GM12878 (cell line): ENCODE results near the gene ADAM15. TPM values are rescaled to one million over a fixed set of nuclear protein-coding genes. Genes with fewer than 3 reads are reported as not detected.

Experiments
- ASH2L ChIP-seq: fragments of 300-600, 200-600 bp; sonication (generic); IDR thresholded peaks from 2 replicates; pipeline ENCODE4 v1.6.1; 2017; ENCODE audit warnings: low read depth, mild to moderate bottlenecking, borderline replicate concordance
- CHD2 ChIP-seq: IDR thresholded peaks from 2 replicates; pipeline ENCODE4 v1.6.1; 2011; ENCODE audit warnings: low read depth, low read length, improper control_type of control experiment, borderline replicate concordance
- GATAD2B ChIP-seq: fragments of 450-650 bp; conservative IDR thresholded peaks from 2 replicates; pipeline ENCODE4 v1.6.1; 2017; ENCODE audit warnings: low read depth, mild to moderate bottlenecking, moderate library complexity
- HSF1 ChIP-seq: fragments of 150-350 bp; IDR thresholded peaks from 2 replicates; pipeline ENCODE4 v1.6.1; 2014; ENCODE audit warnings: mild to moderate bottlenecking, low read depth, low read length
- IRF4 ChIP-seq: IDR thresholded peaks from 2 replicates; pipeline ENCODE4 v1.6.1; 2011; ENCODE audit warnings: low read depth, low read length
- KDM1A ChIP-seq: fragments of 200-600 bp; sonication (generic); IDR thresholded peaks from 2 replicates; pipeline ENCODE4 v1.6.1; 2016; ENCODE audit warnings: borderline replicate concordance
- MAX ChIP-seq: IDR thresholded peaks from 2 replicates; pipeline ENCODE4 v1.6.1; 2012; ENCODE audit warnings: low read depth, low read length, improper control_type of control experiment
- NFIC ChIP-seq: IDR thresholded peaks from 2 replicates; pipeline ENCODE4 v1.6.1; 2012; ENCODE audit warnings: low read depth, mild to moderate bottlenecking, inconsistent platforms, low read length, moderate library complexity
- NFYB ChIP-seq: IDR thresholded peaks from 2 replicates; pipeline ENCODE4 v1.6.1; 2011; ENCODE audit warnings: low read depth, mild to moderate bottlenecking, low read length, improper control_type of control experiment, moderate library complexity; ENCODE audit not compliant: insufficient read depth
- NKRF ChIP-seq: fragments of 450-650 bp; conservative IDR thresholded peaks from 2 replicates; pipeline ENCODE4 v1.6.1; 2017; ENCODE audit warnings: mild to moderate bottlenecking, moderate library complexity
- NR2C1 ChIP-seq: fragments of 450-650 bp; IDR thresholded peaks from 2 replicates; pipeline ENCODE4 v1.6.1; 2017; ENCODE audit warnings: antibody characterized with exemption, mild to moderate bottlenecking, moderate library complexity
- NR2F1 ChIP-seq: fragments of 450-650 bp; conservative IDR thresholded peaks from 2 replicates; pipeline ENCODE4 v1.6.1; 2017; ENCODE audit warnings: mild to moderate bottlenecking
- RFX5 ChIP-seq: IDR thresholded peaks from 2 replicates; pipeline ENCODE4 v1.6.1; 2011; ENCODE audit warnings: low read depth, low read length, improper control_type of control experiment
- SMAD1 ChIP-seq: fragments of 450-650 bp; IDR thresholded peaks from 2 replicates; pipeline ENCODE4 v1.6.1; 2018; ENCODE audit warnings: mild to moderate bottlenecking, low read depth; ENCODE audit not compliant: partially characterized antibody
- SMAD5 ChIP-seq: IDR thresholded peaks from 2 replicates; pipeline ENCODE4 v1.6.1; 2016; ENCODE audit warnings: antibody characterized with exemption, low read depth
- SP1 ChIP-seq: IDR thresholded peaks from one replicate; pipeline ENCODE4 v1.6.1; 2011; ENCODE audit warnings: low read depth, low read length
- TAF1 ChIP-seq: IDR thresholded peaks from 2 replicates; pipeline ENCODE4 v1.6.1; 2011; ENCODE audit warnings: mild to moderate bottlenecking, low read depth, low read length, borderline replicate concordance
- ZNF217 ChIP-seq: fragments of 450-650 bp; IDR thresholded peaks from 2 replicates; pipeline ENCODE4 v1.6.1; 2017; ENCODE audit warnings: antibody characterized with exemption, mild to moderate bottlenecking
- polyA plus RNA-seq, 11 experiments: library from polyadenylated mRNA; depleted of rRNA in 4 of 11; unstranded in 6 of 11; stranded (reverse) in 5 of 11; fragments of >200 nt; fragmentation: Nextera tagmentation in 4 of 11; fragmentation: Illumina TruSeq in 1 of 11; extraction: Ambion mirVana in 4 of 11; extraction: Trizol in 1 of 11; gene quantifications; 1 replicate in 1 of 11; 2 replicates in 10 of 11; pipeline versions ENCODE4 v1.2.1 to v1.2.3, GENCODE V29; 2011 to 2016; ENCODE audit warnings: inconsistent platforms in 2 of 11, missing spikeins in 2 of 11, low read depth in 1 of 11
- total RNA-seq, 4 experiments: library from RNA; depleted of rRNA in 3 of 4; stranded (reverse); fragments of >200 nt in 3 of 4; fragmentation: Illumina TruSeq in 1 of 4; extraction: Trizol in 1 of 4; gene quantifications; 2 replicates each; pipeline versions ENCODE4 v1.2.1 to v1.2.3, GENCODE V29; 2013 to 2021
- TF ChIP-seq, protein P1 (sequence below): fragments of 150-350 bp; IDR thresholded peaks from 2 replicates; pipeline ENCODE4 v1.6.1; 2016; ENCODE audit warnings: low read depth, low read length
- TF ChIP-seq, protein P2 (sequence below): fragments of 450-650 bp; formaldehyde crosslinking; IDR thresholded peaks from 2 replicates; pipeline ENCODE4 v1.5.0; 2022; ENCODE audit warnings: mild to moderate bottlenecking, missing genetic modification characterization

The ADAM15 gene
- total and polyA plus RNA-seq, 10 of the 15 experiments (the other 5 are each of a cell fraction or from before 2014, with no cell fraction given), result 0.29 to 38.8 (median 14.7) TPM

DNA sequence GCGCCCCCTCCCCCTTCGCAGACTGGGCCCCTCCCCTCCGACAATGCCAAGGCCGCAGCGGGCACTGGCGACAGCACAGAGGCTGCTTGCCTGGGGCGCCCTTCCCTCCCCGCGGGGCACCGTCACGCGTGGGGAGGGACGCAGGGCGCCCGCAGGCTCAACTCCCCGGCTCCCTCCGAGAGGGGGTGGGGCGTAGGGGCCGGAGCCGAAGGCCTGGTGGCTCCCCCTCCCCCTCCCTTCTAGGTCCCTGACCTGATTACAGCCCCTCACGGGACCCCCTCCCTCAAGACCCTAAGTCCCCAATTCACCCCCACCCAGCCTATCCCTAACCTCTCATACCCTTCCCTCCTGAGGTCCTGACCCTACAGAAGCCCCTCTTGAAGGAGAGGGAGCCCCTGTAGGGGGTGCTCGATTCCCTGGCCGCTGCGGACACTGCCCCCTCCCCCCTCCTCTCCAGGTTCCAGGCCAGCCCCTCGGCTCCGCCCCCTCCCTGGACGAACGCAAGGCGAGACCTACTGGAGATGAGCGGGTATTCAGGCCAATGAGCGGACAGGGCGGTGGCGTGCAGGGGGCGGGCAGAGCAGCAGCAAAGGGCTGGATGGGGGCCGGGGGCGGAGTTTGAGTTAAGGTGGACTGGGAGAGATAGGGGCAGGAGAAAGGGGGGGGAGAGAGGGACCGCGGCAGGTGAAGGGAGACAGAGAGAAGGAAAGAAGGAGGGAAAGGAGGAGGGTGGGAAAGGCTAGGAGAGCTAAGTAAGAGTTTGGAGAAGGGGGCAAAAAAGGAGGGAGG is 49.2 kb upstream of the ADAM15 start (continued):
- TF ChIP-seq, protein P1, sequence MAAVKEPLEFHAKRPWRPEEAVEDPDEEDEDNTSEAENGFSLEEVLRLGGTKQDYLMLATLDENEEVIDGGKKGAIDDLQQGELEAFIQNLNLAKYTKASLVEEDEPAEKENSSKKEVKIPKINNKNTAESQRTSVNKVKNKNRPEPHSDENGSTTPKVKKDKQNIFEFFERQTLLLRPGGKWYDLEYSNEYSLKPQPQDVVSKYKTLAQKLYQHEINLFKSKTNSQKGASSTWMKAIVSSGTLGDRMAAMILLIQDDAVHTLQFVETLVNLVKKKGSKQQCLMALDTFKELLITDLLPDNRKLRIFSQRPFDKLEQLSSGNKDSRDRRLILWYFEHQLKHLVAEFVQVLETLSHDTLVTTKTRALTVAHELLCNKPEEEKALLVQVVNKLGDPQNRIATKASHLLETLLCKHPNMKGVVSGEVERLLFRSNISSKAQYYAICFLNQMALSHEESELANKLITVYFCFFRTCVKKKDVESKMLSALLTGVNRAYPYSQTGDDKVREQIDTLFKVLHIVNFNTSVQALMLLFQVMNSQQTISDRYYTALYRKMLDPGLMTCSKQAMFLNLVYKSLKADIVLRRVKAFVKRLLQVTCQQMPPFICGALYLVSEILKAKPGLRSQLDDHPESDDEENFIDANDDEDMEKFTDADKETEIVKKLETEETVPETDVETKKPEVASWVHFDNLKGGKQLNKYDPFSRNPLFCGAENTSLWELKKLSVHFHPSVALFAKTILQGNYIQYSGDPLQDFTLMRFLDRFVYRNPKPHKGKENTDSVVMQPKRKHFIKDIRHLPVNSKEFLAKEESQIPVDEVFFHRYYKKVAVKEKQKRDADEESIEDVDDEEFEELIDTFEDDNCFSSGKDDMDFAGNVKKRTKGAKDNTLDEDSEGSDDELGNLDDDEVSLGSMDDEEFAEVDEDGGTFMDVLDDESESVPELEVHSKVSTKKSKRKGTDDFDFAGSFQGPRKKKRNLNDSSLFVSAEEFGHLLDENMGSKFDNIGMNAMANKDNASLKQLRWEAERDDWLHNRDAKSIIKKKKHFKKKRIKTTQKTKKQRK, result no peak
- no peak for TF ChIP-seq HSF1
- TF ChIP-seq KDM1A, result no peak
- peak; percentile 93 for TF ChIP-seq SP1
- TF ChIP-seq, protein P2, sequence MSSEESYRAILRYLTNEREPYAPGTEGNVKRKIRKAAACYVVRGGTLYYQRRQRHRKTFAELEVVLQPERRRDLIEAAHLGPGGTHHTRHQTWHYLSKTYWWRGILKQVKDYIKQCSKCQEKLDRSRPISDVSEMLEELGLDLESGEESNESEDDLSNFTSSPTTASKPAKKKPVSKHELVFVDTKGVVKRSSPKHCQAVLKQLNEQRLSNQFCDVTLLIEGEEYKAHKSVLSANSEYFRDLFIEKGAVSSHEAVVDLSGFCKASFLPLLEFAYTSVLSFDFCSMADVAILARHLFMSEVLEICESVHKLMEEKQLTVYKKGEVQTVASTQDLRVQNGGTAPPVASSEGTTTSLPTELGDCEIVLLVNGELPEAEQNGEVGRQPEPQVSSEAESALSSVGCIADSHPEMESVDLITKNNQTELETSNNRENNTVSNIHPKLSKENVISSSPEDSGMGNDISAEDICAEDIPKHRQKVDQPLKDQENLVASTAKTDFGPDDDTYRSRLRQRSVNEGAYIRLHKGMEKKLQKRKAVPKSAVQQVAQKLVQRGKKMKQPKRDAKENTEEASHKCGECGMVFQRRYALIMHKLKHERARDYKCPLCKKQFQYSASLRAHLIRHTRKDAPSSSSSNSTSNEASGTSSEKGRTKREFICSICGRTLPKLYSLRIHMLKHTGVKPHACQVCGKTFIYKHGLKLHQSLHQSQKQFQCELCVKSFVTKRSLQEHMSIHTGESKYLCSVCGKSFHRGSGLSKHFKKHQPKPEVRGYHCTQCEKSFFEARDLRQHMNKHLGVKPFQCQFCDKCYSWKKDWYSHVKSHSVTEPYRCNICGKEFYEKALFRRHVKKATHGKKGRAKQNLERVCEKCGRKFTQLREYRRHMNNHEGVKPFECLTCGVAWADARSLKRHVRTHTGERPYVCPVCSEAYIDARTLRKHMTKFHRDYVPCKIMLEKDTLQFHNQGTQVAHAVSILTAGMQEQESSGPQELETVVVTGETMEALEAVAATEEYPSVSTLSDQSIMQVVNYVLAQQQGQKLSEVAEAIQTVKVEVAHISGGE (CRISPR knock-in tag), result no peak
- peak; percentile 50; the same call in 1 of the 2 replicates for TF ChIP-seq TAF1
- TF ChIP-seq GATAD2B, result peak; percentile 98
- peak; percentile 27; the same call in 1 of the 2 replicates for TF ChIP-seq NR2C1
- TF ChIP-seq NFIC, result no peak
- no peak for TF ChIP-seq IRF4
- no peak for TF ChIP-seq RFX5
- no peak for TF ChIP-seq SMAD5
- TF ChIP-seq SMAD1, result peak; percentile 23
- no peak for TF ChIP-seq MAX
- peak; percentile 93 for TF ChIP-seq NFYB
- TF ChIP-seq NR2F1, result peak; percentile 84
- TF ChIP-seq ASH2L, result no peak
- 0 out of 2 replicates have a peak, but pooled peaks have one; percentile 63 for TF ChIP-seq NKRF
- peak; percentile 87 for TF ChIP-seq CHD2
- TF ChIP-seq ZNF217, result no peak
